NCI-H2171 (cell line): ENCODE measurements around the gene TOPBP1.

Experiments used
- DNase-seq: peaks from one replicate; lab custom pipeline; 2025; lab: John Stamatoyannopoulos, UW

Gene TOPBP1

DNA sequence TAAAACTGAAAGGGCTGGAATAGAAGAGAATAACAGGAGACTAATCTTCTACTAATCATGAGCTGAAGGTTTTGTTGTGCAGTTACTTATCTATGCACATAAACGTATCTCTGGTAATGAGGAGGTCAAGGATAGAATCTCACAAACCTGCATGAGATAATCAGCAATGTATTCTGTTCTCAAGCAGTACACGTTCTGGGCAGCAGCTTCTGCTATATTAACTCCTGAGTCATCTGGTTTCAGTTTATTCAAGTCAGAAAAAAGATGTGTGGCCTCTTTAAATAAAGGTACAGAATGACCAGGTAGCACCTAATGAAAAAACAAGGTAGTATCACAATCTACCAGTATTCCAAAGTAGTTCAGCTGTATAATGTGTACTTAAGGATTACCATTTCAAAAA, 53.4 kb downstream of the TOPBP1 start:
- DNase-seq: no peak

GRCh38 chr3:133607816-133608215, 53.9 kb downstream of the TOPBP1 start:
- DNase-seq: no peak

- no peak for DNase-seq
These were observed 54.8 kb downstream of the TOPBP1 start for GRCh38 chr3:133606902-133607301.

GRCh38 chr3:133606342-133606741, 55.4 kb downstream of the TOPBP1 start:
- DNase-seq: no peak

- DNase-seq: no peak
These were observed 61.1 kb downstream of the TOPBP1 start for GRCh38 chr3:133600572-133601081.

- no peak for DNase-seq
These were observed 62.5 kb downstream of the TOPBP1 start for GRCh38 chr3:133599280-133599679.

DNA sequence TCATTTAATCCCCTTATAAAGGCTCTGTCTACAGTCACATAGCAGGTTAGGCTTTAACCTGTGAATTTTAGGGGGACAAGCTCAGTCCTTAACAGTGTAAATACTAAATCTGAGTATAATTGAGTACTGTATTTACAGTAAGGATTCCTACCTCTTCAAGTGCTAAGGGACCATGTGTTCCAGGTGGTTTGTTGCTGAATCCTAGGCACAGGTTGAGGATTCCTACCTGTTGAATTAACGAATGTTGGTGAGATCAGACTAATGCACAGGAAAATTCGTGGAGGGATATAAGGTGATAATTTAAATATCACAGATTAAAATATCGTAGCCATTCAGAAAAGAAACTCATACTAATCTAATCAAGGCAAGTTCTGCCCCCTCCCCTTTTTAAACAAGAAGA, 63.3 kb downstream of the TOPBP1 start:
- no peak for DNase-seq

DNA sequence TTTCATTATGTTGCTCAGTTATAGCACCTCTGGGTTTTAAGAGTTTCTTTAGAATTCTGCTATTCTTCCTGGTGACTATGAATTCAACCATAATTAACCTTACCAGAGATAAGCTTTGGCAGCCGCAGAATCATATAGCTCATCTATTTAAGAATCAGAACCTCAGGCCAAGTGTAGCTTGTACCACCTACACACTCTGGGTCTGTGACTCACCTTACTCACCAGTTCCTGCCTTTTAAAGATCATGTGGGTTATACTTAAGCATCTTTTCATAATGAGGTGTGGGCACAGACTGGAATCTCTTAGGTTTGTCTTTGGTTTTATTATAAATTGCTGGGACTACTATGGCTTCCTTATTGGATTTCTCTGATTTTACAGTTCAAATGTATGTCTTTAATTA, 66.4 kb downstream of the TOPBP1 start:
- no peak for DNase-seq

- no peak for DNase-seq
These were observed 68.5 kb downstream of the TOPBP1 start for GRCh38 chr3:133593243-133593642.

DNA sequence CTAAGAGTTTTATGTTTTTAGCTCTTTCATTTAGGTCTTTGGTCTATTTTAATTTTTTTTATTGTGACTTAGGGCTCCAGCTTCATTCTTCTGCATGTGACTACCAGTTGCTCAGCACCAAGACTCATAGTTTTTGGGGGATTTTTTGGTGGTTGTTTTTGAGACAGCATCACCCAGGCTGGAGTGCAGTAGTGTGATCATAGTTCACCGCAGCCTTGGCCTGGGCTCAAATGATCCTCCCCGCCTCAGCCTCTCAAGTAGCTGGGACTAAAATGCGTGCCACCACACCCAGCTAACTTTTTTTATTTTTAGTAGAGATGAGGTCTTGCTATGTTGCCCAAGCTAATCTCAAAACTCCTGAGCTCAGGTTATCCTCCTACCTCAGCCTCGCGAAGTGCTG, 68.9 kb downstream of the TOPBP1 start:
- no peak for DNase-seq

- no peak for DNase-seq
These were observed 70.4 kb downstream of the TOPBP1 start for GRCh38 chr3:133591271-133591742.

DNA sequence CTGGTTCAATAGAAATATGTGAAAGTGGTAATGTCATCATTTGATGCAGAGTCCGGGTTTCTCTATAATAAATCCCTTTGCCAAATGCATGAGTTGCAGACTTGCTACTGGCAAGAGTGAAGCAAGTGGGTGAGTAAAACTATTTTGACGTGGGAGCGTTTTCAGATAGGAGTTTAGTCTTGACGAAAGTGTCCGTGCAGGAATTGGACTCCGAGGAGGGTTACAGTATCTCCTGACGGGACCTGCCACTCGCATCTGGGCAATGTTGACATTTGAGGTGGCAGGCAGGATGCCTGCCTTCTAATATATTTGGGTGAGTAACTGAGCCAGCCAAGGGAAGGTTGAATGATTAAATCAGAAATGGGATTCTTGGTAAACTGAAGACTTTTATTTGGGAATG, 72.2 kb downstream of the TOPBP1 start:
- no peak for DNase-seq

DNA sequence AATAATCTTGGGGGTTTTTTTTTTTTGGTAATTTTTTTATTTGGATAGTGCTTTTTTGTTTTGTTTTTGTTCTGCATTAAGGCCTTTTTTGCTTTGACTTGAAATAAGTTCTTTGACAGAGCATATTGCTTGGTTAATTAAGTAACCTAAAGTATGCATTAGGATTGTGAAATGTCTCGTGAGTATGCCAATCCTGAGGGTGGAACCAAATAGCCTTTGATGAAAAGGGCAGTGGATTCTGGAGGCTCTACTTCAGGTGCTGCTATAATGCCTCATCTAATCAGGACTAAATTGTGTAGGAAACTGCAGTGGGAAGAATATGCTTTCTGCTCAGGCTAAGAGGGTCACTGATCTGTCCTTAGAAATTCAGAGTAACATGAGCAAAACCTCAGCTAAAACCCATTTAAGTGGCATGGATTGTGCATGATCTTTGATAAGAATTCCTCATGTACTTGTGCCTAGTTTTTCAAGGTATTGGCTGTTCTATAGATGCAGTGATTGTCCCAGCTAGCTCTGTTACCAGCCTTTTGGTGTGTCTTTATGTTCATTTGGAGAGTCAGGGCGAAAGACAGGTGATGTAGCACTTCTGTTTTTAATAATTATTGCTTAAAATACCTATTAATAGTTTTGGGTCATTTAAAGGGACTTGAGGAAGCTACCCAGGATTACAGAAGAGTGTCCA, 72.8 kb downstream of the TOPBP1 start:
- no peak for DNase-seq

DNA sequence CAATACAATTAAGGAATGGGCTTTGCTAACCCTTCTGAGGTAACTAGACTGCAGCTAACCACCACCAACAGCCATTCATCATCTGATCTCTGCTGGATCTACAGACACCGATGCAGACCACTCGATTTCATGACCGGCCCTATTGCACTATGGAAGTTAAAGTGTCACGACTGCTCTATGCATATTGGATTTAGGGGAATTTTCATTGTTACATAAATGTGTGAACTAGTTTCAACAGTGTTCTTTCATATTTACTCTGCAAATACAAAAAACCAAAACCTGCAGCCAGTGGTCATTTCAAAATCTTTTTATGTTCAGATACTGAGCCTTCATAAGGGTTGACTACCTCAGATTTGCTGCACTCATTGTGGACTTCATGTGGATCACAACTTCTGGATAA, 73.7 kb downstream of the TOPBP1 start:
- no peak for DNase-seq

GRCh38 chr3:133583396-133583795, 78.3 kb downstream of the TOPBP1 start:
- no peak for DNase-seq

GRCh38 chr3:133578548-133579191, 83.1 kb downstream of the TOPBP1 start:
- DNase-seq: no peak

DNA sequence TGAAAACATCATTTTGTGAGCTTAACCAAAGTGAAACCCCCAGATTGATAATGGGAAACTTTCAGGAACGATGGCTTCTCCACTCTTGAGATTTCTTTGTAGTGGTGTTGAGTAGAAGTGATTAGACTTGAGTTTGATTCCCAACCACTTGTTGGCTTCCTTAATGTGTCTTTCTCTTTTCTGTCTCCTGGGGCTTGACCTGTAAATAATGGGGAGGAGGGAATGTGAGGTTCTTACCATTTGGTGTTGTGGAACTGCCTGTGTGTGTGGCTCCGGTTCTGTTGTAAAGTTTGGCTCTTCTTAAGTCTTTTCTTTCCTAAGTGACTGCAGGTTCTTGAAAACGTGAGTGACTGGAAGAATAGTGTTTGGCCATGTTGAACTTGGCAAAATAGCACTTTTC, 85.6 kb downstream of the TOPBP1 start:
- DNase-seq: no peak

DNA sequence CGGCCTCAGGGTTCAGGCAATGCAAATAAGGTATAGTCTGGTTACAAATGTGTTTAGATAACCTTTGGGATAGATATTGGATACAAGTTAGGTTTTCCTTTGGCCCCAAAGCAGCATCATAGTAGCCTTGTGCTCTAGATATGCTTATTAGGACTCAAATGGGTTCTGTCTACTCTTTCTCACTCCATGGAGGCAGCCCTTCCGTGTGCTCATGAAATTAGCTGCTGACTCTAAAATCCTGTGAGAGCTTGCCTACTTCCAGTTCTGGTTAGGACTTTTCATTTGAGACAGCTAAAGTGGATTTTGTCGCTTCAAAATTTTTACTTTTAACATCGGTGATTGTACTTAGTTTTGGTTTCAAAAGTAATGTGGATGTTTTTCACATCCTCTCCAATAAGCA, 86.7 kb downstream of the TOPBP1 start:
- DNase-seq: no peak

DNA sequence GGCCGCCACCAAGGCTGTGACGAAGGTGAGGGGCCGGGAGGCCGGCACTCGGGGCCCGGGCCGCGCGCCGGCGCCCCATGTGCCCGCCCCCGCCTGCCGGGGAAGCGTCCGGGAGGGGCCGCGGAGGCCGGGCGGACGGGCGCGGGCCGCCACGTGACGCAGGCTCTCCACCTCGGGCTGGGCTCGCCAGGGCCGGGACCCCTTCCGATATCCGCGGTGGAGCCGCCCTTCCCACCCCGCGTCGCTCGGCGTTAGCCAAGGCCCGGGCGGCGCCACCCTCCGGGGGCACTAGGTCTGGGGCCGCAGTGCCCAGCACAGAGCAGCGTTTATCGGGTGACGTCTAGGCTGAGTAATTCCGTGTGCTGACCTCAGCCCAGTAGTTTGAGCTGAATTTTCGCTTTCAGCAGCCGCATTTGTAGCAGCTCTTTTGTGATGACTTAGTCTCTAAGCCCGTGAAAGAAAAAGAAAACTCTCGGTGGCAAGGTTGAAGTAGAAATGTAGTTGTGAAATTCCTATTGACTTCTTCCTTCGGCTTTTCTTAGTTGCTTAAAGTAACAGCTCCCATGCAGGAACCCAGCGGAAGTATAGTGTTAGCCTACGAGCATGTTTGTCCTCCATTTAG, 87.4 kb downstream of the TOPBP1 start:
- DNase-seq: no peak

GRCh38 chr3:133573629-133574194, 88.0 kb downstream of the TOPBP1 start, which contains the start of gene CDV3:
Gene CDV3 (plus strand): TSS chr3:133573686. CDS start chr3:133574045, 359 bp downstream.
- no peak for DNase-seq

DNA sequence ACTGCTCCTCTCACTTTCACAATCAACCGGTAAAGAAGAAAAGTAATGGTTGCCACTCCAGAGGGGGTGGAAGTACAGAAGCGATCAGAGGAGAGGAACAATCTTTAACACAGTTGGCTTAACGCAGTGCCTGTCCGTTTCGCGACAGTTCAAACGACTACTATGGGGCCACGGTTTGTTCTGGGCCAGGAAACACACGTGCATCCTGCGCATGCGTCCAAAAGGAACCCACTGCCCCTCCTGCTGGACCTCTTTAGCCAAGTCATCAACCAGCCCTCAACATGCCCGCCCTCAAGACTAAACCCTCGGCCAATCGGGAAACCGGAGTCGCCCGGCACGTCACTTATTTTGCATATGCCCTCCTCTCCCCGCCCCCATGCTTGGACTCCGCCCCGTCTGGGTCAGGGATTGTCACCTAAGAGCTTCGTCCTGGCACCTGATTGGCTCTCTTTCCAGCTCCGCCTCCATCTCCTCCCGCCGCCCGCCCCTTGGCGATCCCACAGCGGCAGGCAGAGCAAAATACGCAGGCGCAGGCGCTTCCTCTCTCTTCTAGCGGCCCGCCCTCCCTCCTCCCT, 88.6 kb downstream of the TOPBP1 start:
- no peak for DNase-seq
